ENCODE results near the gene SLC25A22.

Gene SLC25A22

DNA sequence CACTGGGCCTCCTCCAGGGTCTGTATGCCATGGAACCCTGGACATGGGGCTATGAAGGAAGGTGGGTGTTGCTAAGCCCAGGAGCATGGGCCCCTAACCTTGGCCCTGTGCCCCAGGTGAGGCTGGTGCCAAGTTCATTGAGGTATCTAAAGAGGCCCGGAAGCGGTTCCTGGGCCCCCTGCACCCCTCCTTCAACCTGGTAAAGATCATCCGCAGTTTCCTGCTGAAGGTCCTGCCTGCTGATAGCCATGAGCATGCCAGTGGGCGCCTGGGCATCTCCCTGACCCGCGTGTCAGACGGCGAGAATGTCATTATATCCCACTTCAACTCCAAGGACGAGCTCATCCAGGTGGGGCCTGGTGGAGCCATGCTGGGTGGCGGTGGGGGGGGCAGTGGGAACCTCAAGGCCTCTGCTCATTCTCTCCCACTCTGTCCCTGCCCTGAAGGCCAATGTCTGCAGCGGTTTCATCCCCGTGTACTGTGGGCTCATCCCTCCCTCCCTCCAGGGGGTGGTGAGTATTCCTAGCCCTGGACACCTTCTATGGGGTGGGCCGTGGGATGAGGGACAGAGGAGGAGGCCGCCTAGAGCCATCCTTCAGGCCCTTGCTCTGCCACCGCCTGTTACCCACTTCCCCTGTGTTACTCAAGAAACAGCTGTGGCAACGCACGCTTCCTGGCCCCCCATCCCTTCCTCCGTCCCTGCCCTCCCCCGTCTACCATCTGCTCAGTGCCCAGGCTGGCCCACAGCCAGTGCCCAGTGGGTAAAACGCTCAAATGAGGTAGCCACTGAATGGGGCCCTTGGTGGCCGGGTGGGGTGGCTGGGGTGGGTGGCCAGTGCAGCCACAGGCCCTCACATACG, 23.7 kb upstream of the SLC25A22 start:
- no peak for DNase-seq

- DNase-seq: no peak
Observed at GRCh38 chr11:820655-821511, 22.8 kb upstream of the SLC25A22 start.

GRCh38 chr11:819943-820649, 22.0 kb upstream of the SLC25A22 start:
- DNase-seq: peak; percentile 38 to 80

- DNase-seq: peak; percentile 68 to 93
Observed at GRCh38 chr11:819129-819931, 21.2 kb upstream of the SLC25A22 start.

- DNase-seq: no peak
Observed at GRCh38 chr11:818396-819128, 20.5 kb upstream of the SLC25A22 start, which contains the start of gene PNPLA2. TSS of gene PNPLA2 (plus strand) at chr11:818914. CDS start at chr11:819719, 805 bp downstream.

- no peak for DNase-seq
Observed at GRCh38 chr11:816433-816779, 18.3 kb upstream of the SLC25A22 start.

DNA sequence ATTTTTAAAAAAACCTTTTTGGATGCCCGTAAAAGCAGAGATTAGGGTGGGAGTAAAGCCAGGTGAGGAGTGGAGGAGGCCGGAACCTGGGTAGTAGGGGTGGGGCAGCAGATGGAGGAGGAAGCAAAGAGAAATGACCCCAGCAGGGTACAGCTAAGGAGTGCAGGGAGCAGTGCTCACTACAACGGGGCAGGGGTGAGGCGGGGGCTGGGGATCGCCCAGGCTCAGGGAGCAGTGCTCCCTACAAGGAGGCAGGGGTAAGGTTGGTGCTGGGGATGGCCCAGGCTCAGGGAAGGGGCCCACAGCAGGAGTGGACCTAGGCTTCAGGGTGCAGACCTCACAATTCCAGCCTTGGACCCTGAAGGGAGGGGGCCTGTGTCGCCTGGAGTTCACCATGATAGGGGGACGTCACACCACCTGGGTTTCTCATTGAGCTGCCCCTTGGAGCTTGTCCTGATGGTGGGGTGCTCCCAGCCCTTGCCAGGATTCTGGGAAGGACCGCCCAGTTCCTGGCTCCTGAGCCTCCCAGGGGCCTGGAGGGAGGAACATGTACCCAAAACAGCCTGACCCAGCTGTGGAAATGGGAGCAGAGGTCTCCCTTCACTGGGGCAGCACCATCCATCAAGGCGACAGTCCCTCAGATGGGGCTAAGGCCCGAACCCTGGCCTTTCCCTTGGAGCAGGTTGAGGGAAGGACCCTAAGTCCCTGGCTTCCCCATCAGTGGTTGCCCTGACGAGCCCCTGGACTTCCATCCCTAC, 17.8 kb upstream of the SLC25A22 start:
- DNase-seq: no peak

GRCh38 chr11:813456-814096, 15.5 kb upstream of the SLC25A22 start:
- DNase-seq: no peak

DNA sequence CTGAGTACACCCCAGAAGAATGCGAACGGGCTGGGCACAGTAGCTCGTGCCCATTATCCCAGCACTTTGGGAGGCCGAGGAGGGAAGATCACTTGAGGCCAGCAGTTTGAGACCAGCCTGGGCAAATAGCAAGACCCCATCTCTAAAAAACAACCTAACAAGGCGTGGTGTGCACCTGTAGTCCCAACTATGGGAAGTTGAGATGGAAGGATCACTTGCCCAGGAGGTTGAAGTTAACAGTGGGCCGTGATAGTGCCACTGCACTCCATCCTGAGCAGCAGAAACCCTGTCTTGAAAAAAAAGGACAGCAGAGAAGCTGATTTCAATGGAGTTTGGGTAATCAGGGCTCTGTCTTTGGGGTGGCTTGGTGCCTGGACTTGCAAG, 15.0 kb upstream of the SLC25A22 start:
- no peak for DNase-seq

GRCh38 chr11:812390-812789, 14.3 kb upstream of the SLC25A22 start:
- DNase-seq: no peak

GRCh38 chr11:811446-812245, 13.6 kb upstream of the SLC25A22 start:
- no peak for DNase-seq

- DNase-seq: no peak
Observed at GRCh38 chr11:810040-810567, 12.0 kb upstream of the SLC25A22 start.

DNA sequence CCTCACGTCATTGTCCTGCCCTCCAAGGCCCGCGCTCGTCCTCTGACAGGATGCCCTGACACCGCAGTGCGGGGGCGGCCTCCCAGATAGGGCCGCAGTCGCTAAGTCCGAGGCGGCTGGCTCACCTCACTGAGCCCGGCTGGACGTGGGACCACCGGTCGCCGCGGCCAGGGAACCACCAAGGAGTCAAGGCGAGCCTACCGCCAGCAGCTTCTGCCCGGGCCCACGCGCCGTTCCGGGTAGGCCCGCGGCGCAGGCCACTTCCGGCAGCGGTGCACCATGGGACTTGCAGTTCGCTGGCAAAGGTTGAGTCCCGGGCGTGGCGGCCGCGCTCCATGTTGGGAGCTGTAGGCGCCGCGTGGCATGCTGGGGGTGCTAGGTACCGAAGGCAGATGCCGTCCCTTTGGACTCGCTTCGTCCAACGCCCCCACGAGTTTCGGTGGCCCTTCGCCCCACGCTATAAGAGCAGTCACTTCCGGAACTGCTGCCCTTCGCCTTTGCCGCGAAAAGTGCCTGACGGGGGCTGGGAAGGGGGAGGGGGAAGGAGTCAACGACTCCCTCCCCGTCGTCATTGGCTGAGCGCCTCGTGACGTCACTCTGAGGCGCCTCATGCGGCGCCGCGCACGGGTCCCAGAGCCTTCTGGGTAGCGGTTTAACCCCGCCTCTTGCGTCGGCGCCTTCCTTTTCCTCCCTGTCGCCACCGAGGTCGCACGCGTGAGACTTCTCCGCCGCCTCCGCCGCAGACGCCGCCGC, 11.4 kb upstream of the SLC25A22 start, which contains the start of gene RPLP2:
RPLP2 (plus strand) TSS at position 681 of the 753 bp plus-strand sequence. CDS start 268 bp downstream, outside the sequence.
- DNase-seq: peak; percentile 96 to 99

DNA sequence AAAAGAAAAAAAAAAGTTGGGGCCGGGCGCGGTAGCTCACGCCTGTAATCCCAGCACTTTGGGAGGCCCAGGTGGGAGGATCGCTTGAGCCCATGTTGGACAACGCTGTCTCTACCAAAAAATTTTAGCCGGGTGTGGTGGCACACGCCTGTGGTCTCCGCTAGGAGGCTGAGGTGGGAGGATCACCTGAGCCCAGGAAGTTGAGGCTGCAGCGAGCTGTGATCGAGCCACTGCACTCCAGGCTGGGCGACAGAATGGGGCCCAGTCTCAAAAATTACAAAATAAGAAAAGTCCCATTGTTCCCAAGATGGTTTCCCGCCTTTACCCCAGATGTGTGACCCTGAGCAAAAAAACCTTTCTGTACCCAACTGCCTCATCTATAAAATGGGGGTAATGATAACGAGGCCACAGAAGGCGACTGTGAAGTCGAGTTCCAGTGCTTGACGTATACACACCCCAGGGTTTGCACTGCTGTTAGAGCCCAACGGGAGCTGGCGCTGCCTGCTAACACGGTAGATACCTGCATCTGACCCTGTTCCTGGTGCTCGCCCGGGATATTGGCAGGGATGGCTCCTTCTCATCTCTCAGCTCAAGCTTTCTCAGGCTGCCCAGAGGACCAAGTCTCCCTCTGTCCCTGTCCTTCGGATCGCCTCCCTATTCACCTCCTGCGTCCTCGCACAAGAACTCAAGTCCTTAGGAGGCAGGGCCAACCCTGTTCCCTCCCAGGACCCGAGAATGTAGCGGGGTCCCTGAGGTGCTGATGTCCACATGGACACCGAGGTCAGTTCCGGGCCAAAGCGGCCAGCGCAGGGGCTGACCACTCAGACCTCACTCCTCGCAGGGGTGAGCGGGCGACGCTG, 10.6 kb upstream of the SLC25A22 start:
- DNase-seq: no peak

GRCh38 chr11:804599-804964, 6.5 kb upstream of the SLC25A22 start:
- DNase-seq: peak in 1 of 2 experiments; percentile 72

DNA sequence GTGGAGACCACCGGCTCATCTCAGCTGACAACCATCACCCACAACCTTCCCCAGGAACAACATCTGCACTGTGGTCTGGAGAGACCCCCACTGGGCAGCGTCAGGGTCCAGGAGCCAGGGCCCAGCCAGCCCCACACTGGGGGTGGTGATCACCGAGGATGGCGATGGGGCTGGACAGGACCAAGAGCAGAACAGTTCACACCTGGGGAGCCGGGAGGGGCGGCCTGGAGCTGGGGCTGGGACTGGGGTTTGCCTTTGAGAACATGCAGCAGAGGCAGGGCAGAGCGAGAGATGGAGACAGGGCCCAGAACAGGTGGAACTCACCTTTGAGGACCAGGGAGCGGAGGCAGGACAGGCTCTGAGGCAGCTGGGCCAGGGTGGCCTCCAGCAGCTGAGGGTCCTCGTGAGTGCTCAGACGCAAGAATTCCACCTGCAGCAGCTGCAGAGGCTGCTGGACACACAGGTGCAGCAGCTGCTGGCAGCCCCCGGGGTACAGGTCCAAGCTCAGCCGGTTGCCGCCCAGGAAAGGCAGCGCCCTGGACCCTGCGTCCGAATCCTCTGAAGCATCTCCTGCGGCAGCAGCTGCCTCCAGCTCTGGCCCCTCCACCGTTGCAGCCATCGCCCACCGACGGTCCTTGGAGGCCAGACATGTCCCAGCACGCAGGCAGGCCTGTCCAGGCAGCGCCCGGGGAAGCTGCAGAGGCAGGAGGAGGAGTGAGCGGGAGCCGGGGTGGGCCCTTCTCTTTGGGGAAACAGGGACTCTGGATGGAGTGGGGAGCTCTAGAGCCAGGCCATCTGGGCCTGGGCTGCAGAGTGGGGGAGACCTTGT, 5.9 kb upstream of the SLC25A22 start:
- DNase-seq: peak; percentile 72 to 80

- DNase-seq: no peak
Observed at GRCh38 chr11:803467-803742, 5.3 kb upstream of the SLC25A22 start.

All from NCI-H187 (cell line).